ENCODE data around the gene SUCNR1. TPM values are rescaled to one million over a fixed set of nuclear protein-coding genes. Genes with fewer than 3 reads are reported as not detected.
"Not testable (repeated sequence)": the region's sequence is repeated elsewhere in the genome, so short reads cannot be mapped to it uniquely, and the experiment has no call there.

Gene SUCNR1
- total RNA-seq, 4 donors from 2014 or later: 0.10 to 0.20 TPM; not detected in 2

DNA sequence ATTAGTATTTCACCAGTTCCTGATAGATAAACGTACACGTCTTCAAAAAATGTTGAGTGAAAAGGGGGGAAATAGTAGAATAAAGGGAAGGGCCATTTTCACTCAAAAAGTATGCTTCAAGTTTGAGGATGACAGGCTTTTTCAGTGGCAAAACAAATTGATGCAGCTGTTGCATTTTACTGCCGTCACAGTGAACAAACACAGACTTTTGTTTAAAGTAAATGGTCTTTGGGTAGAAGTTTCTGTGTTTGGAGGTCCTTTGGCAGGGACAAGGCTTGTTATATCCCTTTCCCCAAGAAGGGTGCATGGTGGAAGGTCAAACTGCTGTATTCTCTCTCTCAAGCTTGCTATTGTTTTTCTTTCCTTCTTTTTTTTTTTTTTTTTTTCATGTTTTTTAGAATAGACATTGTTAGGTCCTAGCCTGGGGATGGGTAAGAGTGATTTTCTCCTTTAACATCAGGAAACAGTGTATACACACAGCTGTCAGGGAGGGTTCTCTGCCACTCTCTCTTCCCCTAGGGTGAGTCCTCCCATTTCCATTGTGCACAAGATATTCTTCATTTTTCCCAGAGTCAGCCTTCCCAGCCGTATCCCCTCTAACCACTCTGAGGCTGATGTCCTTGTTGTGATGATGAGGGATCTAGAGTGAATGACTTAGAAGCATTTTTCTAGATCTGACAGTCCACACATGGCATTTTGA is 6.6 kb upstream of the SUCNR1 start:
- intact Hi-C loops (cut with DNase I; ENCODE audit: low total_unique reads): no loop called here
- no peak overlapping the region for H3K27ac ChIP-seq
- no peaks in the 10 kb centered on the region for H3K36me3 ChIP-seq
- no peaks in the 10 kb centered on the region for H3K4me1 ChIP-seq
- ATAC-seq (no peak), DNase-seq (no peak)
- in situ Hi-C loops (cut with MboI; ENCODE audit: low sequenced_read_pairs in 4 of 4): no loop called here
- TF ChIP-seq POLR2A (IDR thresholded peaks at IDR 0.05): no peak
- TF ChIP-seq, protein P1, sequence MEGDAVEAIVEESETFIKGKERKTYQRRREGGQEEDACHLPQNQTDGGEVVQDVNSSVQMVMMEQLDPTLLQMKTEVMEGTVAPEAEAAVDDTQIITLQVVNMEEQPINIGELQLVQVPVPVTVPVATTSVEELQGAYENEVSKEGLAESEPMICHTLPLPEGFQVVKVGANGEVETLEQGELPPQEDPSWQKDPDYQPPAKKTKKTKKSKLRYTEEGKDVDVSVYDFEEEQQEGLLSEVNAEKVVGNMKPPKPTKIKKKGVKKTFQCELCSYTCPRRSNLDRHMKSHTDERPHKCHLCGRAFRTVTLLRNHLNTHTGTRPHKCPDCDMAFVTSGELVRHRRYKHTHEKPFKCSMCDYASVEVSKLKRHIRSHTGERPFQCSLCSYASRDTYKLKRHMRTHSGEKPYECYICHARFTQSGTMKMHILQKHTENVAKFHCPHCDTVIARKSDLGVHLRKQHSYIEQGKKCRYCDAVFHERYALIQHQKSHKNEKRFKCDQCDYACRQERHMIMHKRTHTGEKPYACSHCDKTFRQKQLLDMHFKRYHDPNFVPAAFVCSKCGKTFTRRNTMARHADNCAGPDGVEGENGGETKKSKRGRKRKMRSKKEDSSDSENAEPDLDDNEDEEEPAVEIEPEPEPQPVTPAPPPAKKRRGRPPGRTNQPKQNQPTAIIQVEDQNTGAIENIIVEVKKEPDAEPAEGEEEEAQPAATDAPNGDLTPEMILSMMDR (IDR thresholded peaks at IDR 0.05 in 4 of 5, conservative IDR thresholded peaks at IDR 0.05 in 1 of 5): no peak
- H3K27me3 ChIP-seq: no peaks in the 10 kb centered on the region
- no peak overlapping the region for H3K4me3 ChIP-seq
- H3K9me3 ChIP-seq: no peaks in the 10 kb centered on the region

DNA sequence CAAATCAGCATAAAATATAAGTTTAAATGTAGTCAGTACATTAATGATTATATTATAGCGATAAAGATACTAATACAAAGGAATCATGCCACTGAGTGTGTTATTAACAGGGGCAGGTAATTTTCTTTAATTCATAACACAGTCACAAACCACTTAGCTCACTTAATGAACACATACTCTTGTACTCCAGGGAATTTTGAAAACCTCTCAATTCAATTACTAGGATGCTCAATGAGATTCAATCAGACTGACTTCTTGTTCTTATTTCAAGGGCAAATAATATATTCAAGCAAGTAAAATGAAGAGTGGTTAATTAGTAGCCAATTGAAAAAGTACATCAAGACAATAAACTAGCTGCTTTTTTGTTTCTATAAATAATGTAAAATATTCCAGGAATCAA is 5.8 kb upstream of the SUCNR1 start:
- no peaks in the 10 kb centered on the region for H3K4me1 ChIP-seq
- no peak for ATAC-seq
- H3K4me3 ChIP-seq: no peak overlapping the region
- no peaks in the 10 kb centered on the region for H3K36me3 ChIP-seq
- H3K27me3 ChIP-seq: no peaks in the 10 kb centered on the region
- intact Hi-C loops (cut with DNase I; ENCODE audit: low total_unique reads) (no loop called here), in situ Hi-C loops (cut with MboI; ENCODE audit: low sequenced_read_pairs in 4 of 4) (no loop called here)
- TF ChIP-seq, protein P1 (IDR thresholded peaks at IDR 0.05 in 4 of 5, conservative IDR thresholded peaks at IDR 0.05 in 1 of 5): no peak
- TF ChIP-seq POLR2A (IDR thresholded peaks at IDR 0.05): no peak
- no peak for DNase-seq
- H3K27ac ChIP-seq: no peak overlapping the region
- no peaks in the 10 kb centered on the region for H3K9me3 ChIP-seq

DNA sequence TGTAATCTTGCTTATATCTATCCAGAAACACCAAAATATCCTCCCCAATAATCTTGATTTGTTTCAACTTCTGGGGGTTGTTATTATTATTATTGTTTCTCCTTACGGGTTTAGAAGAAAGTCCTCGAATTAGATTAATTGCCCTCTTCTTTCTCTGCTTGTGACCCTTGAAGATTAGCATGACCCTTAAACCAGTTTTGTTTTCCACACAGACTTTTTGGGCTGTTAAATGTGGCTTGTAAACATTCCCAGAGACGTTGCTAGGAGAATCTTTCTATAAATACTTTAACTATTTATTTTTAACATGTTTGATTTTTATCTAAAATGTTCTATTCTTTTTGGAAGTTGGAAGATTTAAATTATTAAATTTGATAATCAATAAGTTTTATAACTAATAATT is 4.3 kb upstream of the SUCNR1 start:
- Histone ChIP-seq H3K27me3 (no peaks in the 10 kb centered on the region), H3K4me3 (no peak overlapping the region), H3K27ac (no peak overlapping the region), H3K36me3 (no peaks in the 10 kb centered on the region), H3K9me3 (no peaks in the 10 kb centered on the region), H3K4me1 (peaks cover 0 to 3% of the 10 kb centered on the region in 2 donors)
- no peak for ATAC-seq
- DNase-seq: no peak
- intact Hi-C loops (cut with DNase I; ENCODE audit: low total_unique reads): no loop called here
- TF ChIP-seq, protein P1 (IDR thresholded peaks at IDR 0.05 in 4 of 5, conservative IDR thresholded peaks at IDR 0.05 in 1 of 5): no peak
- no peak for TF ChIP-seq POLR2A (IDR thresholded peaks at IDR 0.05)
- in situ Hi-C loops (cut with MboI; ENCODE audit: low sequenced_read_pairs in 4 of 4): no loop called here

DNA sequence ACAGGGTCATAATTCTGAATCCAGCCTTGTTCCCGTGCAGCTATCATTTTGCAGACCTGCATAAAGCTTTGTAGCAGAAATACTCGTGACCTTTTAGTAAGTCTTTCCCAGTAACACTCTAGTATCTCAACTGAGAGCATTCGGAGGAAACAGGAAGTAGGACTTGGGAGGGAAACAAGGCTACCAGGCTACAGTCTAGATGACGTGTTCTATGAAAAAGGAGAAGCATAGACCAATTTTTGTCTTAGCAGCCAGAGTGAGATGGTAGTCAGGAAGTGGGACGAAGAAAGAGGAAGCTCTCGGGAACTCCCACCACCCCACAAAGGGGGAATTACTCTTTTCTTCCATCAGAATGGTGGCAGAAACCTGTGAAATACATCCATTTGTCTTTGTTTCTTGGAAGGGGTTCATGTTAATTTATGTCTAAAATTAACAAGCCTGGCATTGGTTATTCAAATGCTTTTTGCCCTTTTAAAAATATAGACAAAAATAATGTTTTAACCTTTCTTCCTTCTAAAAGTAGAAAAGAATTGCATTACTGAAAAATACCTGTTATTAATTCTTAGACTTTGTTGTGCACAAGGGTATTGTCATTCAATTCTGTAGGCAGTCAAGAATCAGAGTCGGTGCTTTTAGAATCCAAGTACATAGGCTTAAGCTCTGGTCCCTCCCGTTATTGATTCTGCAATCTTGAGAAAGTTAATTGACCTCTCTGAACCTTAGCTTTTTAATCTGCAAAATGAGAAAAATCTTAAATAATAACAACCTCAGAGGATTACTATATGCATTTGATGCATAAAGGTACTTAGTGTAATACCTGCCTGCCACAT is 1.6 kb upstream of the SUCNR1 start:
- intact Hi-C loops (cut with DNase I; ENCODE audit: low total_unique reads) (no loop called here), in situ Hi-C loops (cut with MboI; ENCODE audit: low sequenced_read_pairs in 4 of 4) (no loop called here)
- H3K4me3 ChIP-seq: no peak overlapping the region
- peak overlapping the region in 1 of 4 donors; percentile 22 for H3K27ac ChIP-seq
- peaks cover 0 to 3% of the 10 kb centered on the region in 2 donors for H3K4me1 ChIP-seq
- H3K27me3 ChIP-seq: no peaks in the 10 kb centered on the region
- no peaks in the 10 kb centered on the region for H3K36me3 ChIP-seq
- no peak for TF ChIP-seq POLR2A (IDR thresholded peaks at IDR 0.05)
- TF ChIP-seq, protein P1 (IDR thresholded peaks at IDR 0.05 in 4 of 5, conservative IDR thresholded peaks at IDR 0.05 in 1 of 5): no peak
- H3K9me3 ChIP-seq: no peaks in the 10 kb centered on the region
- DNase-seq: no peak
- peak in 1 of 2 donors; percentile 62 for ATAC-seq

DNA sequence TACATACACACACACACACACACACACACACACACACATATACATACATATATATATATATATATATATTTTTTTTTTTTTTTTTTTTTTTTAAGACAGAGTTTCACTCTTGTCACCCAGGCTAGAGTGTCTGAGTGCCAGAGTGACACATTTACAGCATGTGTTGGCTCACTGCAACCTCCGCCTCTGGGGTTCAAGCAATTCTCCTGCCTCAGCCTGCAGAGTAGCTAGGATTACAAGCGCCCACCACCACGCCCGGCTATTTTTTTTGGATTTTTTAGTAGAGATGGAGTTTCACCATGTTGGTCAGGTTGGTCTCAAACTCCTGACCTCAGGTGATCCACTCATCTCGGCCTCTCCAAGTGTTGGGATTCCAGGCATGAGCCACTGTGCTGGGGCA is 636 bp downstream of the SUCNR1 start:
- DNase-seq; H3K4me1 ChIP-seq; H3K4me3 ChIP-seq; intact Hi-C loops (cut with DNase I; ENCODE audit: low total_unique reads); H3K36me3 ChIP-seq; H3K9me3 ChIP-seq; H3K27ac ChIP-seq; H3K27me3 ChIP-seq; ATAC-seq; in situ Hi-C loops (cut with MboI; ENCODE audit: low sequenced_read_pairs in 4 of 4): not testable (repeated sequence)
